BJ (cell line): ENCODE data around the gene LMNTD2. TPM values are rescaled to one million over a fixed set of nuclear protein-coding genes. Genes with fewer than 3 reads are reported as not detected.

Experiments
- CTCF ChIA-PET: fragments of 350-600 bp; formaldehyde crosslinking; extraction: SDS; loops from one replicate; lab custom pipeline; 2021; ENCODE audit warnings: antibody characterized with exemption, inconsistent platforms; lab: Yijun Ruan, JAX
- POLR2A ChIA-PET: fragments of 300-600 bp; sonication (Branson Sonifier 250); formaldehyde crosslinking; extraction: SDS; loops from one replicate; lab custom pipeline; 2021; ENCODE audit warnings: antibody characterized with exemption; lab: Charles Lee
- DNase-seq: peaks from one replicate; pipeline ENCODE4 v3.0.0-alpha.2; 2011; ENCODE audit warnings: low read depth
- H3K27me3 ChIP-seq: 2 replicates; pipeline ENCODE4 v1.6.0; 2011; ENCODE audit warnings: low read length; ENCODE audit not compliant: control insufficient read depth, insufficient read depth
- H3K36me3 ChIP-seq: 2 replicates; pipeline ENCODE4 v1.5.1; 2011; ENCODE audit warnings: low read length; ENCODE audit not compliant: control insufficient read depth, insufficient read depth
- H3K4me3 ChIP-seq: 2 replicates; pipeline ENCODE4 v1.5.1; 2011; ENCODE audit warnings: low read depth, mild to moderate bottlenecking, control low read depth, low read length
- polyA plus RNA-seq: library from polyadenylated mRNA; depleted of rRNA; stranded (reverse); fragments of >200 nt; gene quantifications from 2 replicates; pipeline ENCODE4 v1.2.3, GENCODE V29; 2011
- TF ChIP-seq, protein P1 (sequence below): IDR thresholded peaks from 2 replicates; pipeline ENCODE4 v1.5.1; 2011; ENCODE audit warnings: low read depth, mild to moderate bottlenecking, control low read depth, inconsistent platforms, low read length, moderate library complexity; ENCODE audit not compliant: insufficient read depth

LMNTD2 gene
- polyA plus RNA-seq, 1 experiment: 2.5 TPM

DNA sequence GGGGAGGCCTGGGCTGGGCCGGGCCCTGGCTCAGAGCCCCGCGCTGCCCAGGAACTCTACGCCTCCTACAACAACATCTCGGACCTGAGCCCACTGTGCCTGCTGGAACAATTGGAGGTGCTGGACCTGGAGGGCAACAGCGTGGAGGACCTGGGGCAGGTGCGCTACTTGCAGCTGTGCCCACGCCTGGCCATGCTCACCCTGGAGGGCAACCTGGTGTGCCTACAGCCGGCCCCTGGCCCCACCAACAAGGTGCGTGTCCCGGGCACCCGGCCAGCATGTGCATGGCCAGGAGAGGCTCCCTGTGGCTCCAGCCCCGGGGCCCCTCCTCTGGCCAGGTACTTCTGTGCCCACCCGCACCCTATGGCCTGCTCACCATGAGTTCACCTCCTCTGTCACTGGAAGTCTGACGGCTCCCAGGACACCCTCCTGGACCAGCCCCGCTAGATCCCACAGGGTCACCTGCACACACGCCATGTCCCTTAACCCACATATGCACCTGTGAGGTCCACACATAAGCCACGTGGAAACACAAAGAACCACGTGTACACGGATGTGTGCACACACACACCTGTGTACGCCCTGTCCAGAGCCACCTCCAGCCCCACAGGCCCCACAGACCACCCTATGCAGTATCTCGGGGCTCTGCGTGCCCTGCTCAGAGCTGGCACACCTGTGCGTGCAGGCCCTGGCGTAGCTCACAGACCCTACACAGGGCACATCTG, 10.4 kb downstream of the LMNTD2 start:
- CTCF ChIA-PET: interaction anchor here (0.9 kb wide), 1 partner anchor 12 kb away, joined by 3 read pairs; the partner anchor contains the start of gene LRRC56
- TF ChIP-seq, protein P1, sequence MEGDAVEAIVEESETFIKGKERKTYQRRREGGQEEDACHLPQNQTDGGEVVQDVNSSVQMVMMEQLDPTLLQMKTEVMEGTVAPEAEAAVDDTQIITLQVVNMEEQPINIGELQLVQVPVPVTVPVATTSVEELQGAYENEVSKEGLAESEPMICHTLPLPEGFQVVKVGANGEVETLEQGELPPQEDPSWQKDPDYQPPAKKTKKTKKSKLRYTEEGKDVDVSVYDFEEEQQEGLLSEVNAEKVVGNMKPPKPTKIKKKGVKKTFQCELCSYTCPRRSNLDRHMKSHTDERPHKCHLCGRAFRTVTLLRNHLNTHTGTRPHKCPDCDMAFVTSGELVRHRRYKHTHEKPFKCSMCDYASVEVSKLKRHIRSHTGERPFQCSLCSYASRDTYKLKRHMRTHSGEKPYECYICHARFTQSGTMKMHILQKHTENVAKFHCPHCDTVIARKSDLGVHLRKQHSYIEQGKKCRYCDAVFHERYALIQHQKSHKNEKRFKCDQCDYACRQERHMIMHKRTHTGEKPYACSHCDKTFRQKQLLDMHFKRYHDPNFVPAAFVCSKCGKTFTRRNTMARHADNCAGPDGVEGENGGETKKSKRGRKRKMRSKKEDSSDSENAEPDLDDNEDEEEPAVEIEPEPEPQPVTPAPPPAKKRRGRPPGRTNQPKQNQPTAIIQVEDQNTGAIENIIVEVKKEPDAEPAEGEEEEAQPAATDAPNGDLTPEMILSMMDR: no peak
- Histone ChIP-seq H3K4me3 (no peak overlapping the region), H3K36me3 (0 out of 2 replicates have a peak, but pooled peaks cover 1% of the 10 kb centered on the region), H3K27me3 (peaks cover 1% of the 10 kb centered on the region)
- DNase-seq: no peak
- POLR2A ChIA-PET: no interaction called here

DNA sequence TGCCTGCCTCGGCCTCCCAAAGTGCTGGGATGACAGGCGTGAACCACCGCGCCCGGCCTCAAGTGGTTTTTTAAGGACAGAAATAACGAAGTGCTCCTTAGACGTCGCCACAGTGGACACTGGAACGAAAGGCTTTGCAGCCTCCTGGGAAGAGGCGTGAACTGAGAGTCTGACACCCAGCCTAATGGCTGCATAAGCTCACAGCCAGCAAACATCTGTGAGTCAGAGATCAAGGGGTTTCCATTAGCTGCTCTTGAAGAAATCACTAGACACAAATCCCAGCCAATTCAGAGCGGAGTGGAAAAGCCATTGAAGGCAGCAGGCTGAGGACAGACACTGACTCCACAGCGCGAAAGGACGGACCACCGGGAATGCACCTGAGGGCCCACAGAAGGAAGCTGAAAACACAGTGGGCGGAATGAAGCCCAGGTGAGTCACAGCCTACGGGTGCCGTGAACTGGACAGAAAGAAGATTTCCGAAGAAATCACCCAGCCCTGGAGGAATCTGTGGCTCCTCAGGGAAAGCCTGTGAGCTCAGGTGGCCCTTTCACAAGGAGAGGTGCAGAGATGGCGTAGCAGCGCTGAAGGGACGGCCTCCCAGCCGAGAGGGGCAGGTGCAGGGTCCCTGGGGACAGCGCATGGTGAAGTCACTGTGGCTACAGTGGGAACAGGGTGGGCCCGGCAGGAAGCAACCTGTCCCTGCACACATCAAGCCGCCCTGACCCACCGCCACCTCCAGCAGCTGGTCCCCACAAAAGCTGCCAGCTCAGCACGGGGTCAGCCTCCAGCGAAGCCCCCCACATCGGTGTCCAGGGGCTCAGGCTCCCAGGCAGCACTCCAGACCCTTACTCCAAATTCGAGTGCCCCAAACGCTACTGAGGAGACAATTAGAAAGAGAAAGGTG, 11.6 kb downstream of the LMNTD2 start:
- TF ChIP-seq, protein P1: no peak
- POLR2A ChIA-PET: no interaction called here
- no peak for DNase-seq
- CTCF ChIA-PET: interaction anchor here (1.7 kb wide), 2 partner anchors 30 to 248 kb away, joined by 4 to 5 read pairs; no protein-coding TSS in a partner anchor
- Histone ChIP-seq H3K27me3 (no peaks in the 10 kb centered on the region), H3K36me3 (0 out of 2 replicates have a peak, but pooled peaks cover 1% of the 10 kb centered on the region), H3K4me3 (no peak overlapping the region)

DNA sequence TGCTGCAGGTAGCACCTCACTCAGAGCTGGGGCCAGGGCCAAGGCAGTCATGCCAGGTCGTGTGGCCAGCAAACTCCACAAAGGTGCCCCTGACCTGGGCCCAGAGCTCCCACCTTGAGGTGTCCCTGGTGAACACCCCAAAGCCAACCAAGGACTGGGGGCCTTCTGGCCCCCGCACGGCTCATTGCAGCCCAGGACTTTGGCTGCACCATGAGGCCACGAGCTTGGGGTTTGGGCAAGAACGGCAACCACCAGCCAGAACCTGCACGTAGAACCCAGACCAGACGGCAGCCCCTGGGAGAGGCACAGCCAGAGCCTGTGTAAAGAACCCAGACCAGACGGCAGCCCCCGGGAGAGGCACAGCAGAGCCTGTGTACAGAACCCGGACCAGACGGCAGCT, 15.4 kb downstream of the LMNTD2 start:
- Histone ChIP-seq H3K4me3 (no peak overlapping the region), H3K27me3 (no peaks in the 10 kb centered on the region), H3K36me3 (peaks cover 2% of the 10 kb centered on the region; the same call in 1 of the 2 replicates)
- DNase-seq: no peak
- TF ChIP-seq, protein P1: no peak
- POLR2A ChIA-PET: no interaction called here
- CTCF ChIA-PET: interaction anchor here (1.0 to 2.0 kb wide), 5 partner anchors 9 to 67 kb away, joined by 3 to 21 read pairs (median 3); no protein-coding TSS in a partner anchor

DNA sequence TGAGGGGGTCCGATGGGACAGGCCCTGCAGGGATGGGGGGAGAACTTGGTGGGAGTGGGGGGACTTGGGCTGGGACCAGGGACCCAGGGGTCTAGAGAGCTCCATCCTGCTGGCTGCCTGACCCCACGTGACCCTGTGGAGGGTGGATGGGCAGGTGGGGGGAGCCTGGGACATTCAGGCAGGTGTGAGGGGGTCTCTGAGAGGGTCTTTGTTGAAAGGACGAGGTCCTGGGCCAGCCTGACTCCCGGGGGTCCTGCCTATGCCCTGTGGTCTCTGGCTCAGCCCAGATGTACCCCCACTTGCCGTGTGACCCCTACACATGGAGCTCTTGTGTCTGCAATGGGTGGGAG, 15.7 kb downstream of the LMNTD2 start:
- no peak for DNase-seq
- TF ChIP-seq, protein P1: no peak
- H3K27me3 ChIP-seq: no peaks in the 10 kb centered on the region
- no peak overlapping the region for H3K4me3 ChIP-seq
- ChIA-PET POLR2A (no interaction called here), CTCF (interaction anchor here (1.1 to 2.0 kb wide), 4 partner anchors 10 to 68 kb away, joined by 3 to 21 read pairs (median 3); no protein-coding TSS in a partner anchor)
- H3K36me3 ChIP-seq: peaks cover 2% of the 10 kb centered on the region; the same call in 1 of the 2 replicates

DNA sequence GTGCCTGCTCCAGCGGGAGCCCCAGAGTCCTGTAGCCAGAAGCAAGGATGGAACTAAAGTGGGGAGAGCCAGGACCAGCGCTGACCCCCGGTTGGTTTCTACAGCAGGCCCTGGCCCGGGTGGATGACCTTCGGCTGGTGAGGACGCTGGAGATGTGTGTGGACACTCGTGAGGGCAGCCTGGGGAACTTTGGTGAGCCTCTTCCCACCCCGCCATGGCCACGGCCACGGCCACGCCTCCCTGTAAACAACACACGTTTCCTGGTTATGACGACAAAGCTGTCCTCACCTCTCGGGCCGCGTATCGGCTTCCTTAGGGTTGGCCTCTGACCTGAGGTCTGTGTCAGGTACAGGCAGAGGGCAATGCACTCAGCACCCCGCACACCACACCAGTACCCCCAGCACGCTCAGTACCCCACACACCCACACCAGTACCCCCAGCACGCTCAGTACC, 19.1 kb downstream of the LMNTD2 start:
- no peak for DNase-seq
- TF ChIP-seq, protein P1: no peak
- Histone ChIP-seq H3K36me3 (peaks cover 2% of the 10 kb centered on the region; the same call in 1 of the 2 replicates), H3K27me3 (no peaks in the 10 kb centered on the region), H3K4me3 (no peak overlapping the region)
- ChIA-PET CTCF (no interaction called here), POLR2A (no interaction called here)
